HG03575 (cell line): Measurements from ENCODE around the gene IZUMO4.

Experiments used
- ATAC-seq: cut with Tn5 transposase; IDR thresholded peaks from one replicate; pipeline ENCODE4 v1.9.1; 2021; ENCODE audit not compliant: unreplicated experiment, insufficient number of reproducible peaks, low FRiP score; ENCODE audit errors: extremely low read depth

The IZUMO4 gene, protein sequence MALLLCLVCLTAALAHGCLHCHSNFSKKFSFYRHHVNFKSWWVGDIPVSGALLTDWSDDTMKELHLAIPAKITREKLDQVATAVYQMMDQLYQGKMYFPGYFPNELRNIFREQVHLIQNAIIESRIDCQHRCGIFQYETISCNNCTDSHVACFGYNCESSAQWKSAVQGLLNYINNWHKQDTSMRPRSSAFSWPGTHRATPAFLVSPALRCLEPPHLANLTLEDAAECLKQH

DNA sequence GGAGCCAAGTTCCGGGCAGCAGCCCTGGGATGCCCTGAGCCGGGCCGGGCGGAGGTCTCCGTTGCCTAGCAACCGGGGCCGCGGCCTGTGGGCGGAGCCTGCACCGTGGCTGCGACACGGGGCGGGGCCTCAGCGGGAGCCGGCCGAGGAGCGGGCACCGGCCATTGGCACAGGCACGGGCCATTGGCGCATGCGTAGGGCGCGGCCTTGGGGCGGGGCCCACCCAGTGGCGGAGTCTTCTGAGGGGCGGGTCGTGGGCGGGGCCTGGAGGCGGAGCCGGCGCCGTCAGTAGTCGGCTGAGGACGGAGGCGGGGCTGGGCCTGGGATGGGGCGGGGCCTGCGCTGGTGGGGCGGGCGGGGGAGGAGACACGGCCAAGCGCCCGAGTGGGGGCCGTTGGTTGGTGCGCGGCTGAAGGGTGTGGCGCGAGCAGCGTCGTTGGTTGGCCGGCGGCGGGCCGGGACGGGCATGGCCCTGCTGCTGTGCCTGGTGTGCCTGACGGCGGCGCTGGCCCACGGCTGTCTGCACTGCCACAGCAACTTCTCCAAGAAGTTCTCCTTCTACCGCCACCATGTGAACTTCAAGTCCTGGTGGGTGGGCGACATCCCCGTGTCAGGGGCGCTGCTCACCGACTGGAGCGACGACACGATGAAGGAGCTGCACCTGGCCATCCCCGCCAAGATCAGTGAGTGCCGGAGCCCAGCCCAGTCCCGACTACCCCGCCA lies at the start of gene IZUMO4:
IZUMO4 (plus strand) TSS at position 436 of the 723 bp plus-strand sequence; CDS start at position 467, 31 bp downstream.
- ATAC-seq = peak; percentile 24

DNA sequence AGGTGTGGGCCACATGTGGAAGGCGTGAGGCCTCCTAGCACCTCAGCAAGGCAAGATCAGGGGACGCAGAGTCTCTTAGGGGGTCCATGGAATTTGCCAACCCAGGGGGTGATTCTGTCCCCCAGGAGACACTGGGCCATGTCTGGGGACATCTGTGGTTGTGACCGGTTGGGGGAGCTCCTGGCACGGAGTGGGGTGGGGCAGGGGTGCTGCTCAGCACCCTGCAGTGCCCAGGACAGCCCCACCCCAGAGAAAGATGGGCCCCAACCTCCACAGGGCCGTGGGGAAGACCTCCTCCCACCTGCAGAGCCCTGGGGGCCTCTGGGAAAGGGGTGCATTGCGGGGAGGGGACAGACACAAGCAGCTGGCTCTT lies 49.7 kb upstream of the IZUMO4 start:
- no peak for ATAC-seq

DNA sequence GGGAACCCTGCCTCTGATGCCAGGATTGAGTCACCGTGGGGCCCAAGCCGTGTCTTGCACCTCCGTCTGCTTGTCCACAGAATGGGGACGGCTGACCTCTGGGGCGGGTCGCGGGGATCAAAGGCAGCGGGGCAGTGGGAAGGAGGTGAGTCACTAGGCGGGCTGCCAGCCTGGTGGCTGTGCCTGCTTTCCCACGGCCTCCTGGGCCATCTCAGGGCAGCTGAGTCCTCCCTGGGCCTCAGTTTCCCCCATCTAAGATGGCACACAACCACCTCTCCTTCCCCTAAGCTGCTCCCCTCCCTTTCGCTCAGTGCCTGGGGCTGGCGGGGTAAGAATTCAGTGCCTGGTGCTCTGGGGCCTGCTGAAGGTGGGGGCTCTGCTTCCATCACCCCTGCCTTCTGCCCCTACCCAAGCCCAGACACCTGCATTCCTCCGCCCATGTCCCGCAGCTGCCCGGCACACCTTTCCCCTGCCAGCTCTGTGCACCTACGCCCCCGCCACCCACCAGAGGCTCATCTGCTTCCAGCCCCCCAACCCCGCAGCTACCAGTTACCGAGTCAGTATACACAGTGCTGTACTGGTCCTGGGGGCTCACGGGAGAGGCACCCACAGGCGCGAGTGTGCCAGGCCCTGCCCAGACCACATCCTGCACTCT lies 49.1 kb upstream of the IZUMO4 start:
- no peak for ATAC-seq

- no peak for ATAC-seq
Observed at GRCh38 chr19:2048104-2048958, 48.4 kb upstream of the IZUMO4 start.

- ATAC-seq = no peak
Observed at GRCh38 chr19:2048959-2049740, 47.6 kb upstream of the IZUMO4 start.

DNA sequence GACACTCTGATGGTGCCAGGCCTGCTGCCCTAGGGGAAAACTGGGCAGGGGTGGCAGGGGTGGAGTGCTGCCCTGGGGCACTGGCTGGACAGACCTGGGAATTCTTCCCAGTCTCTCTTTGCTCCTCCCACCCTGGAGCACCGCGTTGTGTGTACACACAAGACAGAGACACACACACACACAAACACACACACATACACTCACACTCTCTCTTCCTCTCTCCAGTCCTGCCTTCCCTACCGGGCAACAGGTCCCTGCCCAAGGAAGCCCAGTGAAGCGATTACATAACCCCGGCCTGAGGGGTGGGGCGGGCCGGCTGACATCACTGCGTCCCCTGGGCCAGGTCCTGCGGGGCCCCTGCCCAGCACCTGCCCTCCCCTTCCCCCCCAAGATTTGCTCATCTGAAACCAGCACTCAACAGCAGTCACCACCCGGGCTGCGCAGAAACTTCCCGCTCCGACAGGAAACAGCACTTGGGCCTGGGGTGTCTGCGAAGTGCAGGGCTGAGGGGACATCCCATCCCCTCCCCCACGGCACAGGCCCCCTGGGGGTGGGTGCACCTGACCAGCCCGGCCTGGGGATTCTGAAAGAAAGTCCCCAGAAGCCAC lies 46.9 kb upstream of the IZUMO4 start:
- ATAC-seq = no peak

DNA sequence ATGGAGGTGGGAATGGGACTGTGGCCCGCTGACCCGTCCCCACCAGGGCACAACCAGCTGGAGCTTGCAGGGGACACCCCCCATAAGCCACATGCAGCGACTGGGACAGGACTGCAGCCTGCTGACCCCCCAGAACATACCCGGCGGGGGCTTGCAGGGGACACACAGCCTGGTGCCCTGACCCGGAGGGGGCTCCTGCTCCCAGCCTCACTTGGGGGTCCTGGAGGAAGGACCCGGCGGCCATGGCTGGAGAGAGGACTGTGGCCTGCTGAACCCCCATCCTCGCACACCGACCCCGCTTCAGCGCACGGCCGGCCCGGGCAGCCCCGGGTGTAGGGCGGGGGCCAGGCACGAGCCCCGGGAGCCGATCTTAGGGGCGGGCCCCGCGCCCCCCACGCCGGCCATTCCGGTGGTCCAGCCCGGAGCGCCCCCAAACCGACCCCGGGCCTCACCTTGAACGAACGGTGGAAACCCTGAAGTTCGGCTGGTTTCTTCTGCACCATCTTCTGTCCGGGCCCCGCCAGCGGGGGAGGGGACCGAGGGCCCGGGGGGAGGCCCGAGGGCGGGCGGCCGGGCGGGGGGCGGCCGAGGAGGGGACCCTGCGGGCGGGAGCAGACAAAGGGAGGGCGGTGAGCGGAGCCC lies 46.2 kb upstream of the IZUMO4 start:
- ATAC-seq = no peak

DNA sequence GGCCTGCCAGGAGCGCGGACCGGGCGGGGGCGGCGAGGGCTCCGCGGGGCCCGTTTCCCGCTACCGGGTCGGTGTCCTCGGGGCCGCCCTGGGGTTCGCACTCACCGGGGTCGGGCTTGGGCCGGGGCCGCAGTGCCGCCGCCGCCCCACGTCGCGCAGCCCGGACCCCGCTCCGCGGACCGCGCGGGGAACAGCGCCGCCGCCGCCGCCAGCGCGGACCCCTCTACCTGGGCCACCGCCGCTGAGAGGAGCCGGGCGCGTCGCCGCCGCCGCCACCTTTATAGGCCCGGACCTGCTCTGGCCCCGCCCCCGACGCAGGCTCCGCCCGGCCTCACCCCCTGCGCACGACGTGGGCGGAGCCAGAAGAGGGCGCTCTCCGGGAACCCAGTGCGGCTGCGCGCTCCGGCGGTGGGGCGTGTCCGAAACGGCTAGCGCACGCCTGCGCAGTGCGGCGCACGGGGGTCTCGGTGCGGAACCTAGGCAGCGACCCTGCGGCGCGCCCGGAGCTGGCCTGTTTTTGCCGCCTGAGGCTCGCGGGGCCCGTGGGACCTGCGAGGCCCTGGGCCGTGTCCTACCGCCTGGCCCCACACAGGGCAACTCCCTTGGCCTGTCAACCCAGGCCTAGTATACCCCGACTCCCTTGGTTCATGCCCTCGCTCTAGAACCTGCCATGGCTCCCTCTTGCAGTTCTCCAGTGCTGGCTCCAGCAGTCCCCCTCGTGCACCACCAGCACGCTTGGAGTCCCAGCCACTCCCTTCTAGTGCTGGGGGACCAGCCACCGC lies 45.5 kb upstream of the IZUMO4 start, which contains the start of gene MKNK2:
MKNK2 (minus strand) TSS at position 254 of the 782 bp plus-strand sequence. CDS start 393 bp downstream, outside the sequence.
- ATAC-seq = no peak

DNA sequence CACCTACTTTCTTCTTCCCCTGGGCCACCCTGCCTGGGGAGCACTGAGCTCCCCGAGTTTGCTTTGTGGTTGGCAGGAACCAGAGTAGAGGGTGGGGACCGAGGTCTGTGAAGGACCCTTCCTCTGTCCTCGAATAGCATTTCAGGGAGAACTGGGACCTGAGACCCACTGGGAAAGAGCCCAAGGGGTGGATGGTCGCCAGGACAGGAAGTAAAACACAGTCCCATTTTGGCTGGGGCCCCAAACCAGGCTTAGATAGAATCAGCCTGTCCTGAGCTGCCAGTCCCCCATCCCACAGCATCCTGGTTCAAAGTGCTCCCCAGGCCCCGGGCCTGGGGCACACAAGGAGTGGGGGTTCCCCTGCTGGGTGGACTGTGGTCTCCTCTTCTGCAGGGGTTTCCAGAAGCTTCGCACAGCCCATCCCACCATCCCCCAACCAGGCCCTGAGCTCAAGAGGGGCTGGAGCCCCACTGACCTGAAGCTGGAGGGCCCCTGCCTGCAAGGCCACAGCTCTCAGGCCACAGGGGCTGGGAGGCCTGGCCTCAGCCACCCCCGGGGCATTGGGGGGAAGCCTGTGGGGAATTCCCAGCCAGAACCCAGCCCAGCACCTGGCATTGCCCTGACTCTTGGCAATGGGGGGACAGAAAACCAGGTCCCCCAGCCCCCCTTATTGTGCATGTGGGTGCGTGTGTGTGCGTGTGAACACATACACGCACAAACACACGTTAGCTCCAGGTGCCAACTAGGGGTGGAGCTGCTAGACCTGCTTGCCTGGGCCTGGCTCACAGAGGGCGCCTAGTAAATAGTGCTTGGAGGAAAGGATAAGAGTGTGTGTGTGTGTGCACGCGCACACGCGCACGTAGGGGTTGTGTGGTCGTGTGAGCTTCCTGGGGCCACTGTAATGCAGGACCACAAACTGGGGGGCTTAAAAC lies 44.7 kb upstream of the IZUMO4 start:
- no peak for ATAC-seq

- ATAC-seq = no peak
Observed at GRCh38 chr19:2053601-2054389, 42.9 kb upstream of the IZUMO4 start.

DNA sequence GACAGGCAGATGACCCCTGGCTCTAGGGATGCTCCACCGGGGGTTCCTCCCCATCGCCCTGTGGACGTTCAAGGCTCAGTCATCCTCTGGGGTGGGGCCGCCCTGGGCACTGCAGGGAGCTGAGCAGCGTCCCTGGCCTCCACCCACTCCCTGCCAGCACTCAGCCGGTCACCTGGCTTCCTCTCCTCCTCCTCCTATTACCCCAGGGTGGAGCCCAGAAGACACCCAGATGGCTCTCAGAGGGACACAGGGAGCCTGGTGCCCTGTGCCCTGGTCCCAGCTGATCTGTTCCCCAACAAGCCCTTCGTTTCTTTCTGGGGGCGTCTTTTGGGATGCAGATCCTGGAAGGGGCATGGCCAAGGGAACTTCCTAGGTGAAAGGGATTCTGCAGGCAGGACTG lies 42.0 kb upstream of the IZUMO4 start:
- no peak for ATAC-seq

GRCh38 chr19:2055931-2056836 lies 40.5 kb upstream of the IZUMO4 start:
- ATAC-seq = no peak

- no peak for ATAC-seq
Observed at GRCh38 chr19:2056837-2057192, 39.9 kb upstream of the IZUMO4 start.
